HepG2 (cell line): ENCODE results near the gene CHRM2. TPM values are rescaled to one million over a fixed set of nuclear protein-coding genes. Genes with fewer than 3 reads are reported as not detected.

ENCODE experiments used
- ATAC-seq: fragments of 200-7000 bp; cut with Tn5 transposase; 3 replicates; pipeline ENCODE4 v1.9.1; 2020; ENCODE audit warnings: mild to moderate bottlenecking, moderate library complexity
- BruUV-seq: library from RNA; stranded (reverse); fragments of 400-500 nt; replicated peaks from 2 replicates; lab custom pipeline; 2021; lab: Mats Ljungman, UMichigan
- CTCF ChIA-PET: fragments of 300-600 bp; formaldehyde crosslinking; extraction: SDS; loops from one replicate; lab custom pipeline; 2021; ENCODE audit warnings: low total read pairs, inconsistent platforms, low intra/inter-chr PET ratio; lab: Yijun Ruan, JAX
- POLR2A ChIA-PET: fragments of 350-600 bp; sonication (Branson Sonifier 250); formaldehyde crosslinking; loops from one replicate; lab custom pipeline; 2020; ENCODE audit warnings: antibody characterized with exemption, inconsistent platforms; lab: Yijun Ruan, JAX
- DNase-seq: peaks from one replicate; pipeline ENCODE4 v3.0.0-alpha.2; 2015; ENCODE audit warnings: low spot score
- FAIRE-seq: peaks from 3 replicates; lab custom pipeline; 2011; peaks lifted over from hg19 to GRCh38; lab: Jason Lieb, UNC
- H2AFZ ChIP-seq: one replicate; pipeline ENCODE4 v1.6.1; 2011; ENCODE audit warnings: low read length, inconsistent platforms
- H3K27ac ChIP-seq: fragments of 300-600 bp; 3 replicates; pipeline ENCODE4 v1.8.0; 2011; ENCODE audit warnings: mixed run types, mild to moderate bottlenecking, mixed read lengths, low read length, inconsistent platforms; ENCODE audit not compliant: insufficient read depth; ENCODE audit errors: extremely low read length
- H3K27me3 ChIP-seq, 2 experiments: fragments of 200-600 bp in 1 of 2; 2 replicates in 1 of 2; 3 replicates in 1 of 2; pipeline versions ENCODE4 v1.6.0 to v1.8.0; 2011; ENCODE audit warnings: low read length in 2 of 2, mild to moderate bottlenecking in 2 of 2, moderate library complexity in 2 of 2, inconsistent platforms in 1 of 2; ENCODE audit not compliant: insufficient read depth in 2 of 2, control insufficient read depth in 1 of 2
- H3K36me3 ChIP-seq, 2 experiments: fragments of 200-600 bp in 1 of 2; replicated peaks in 1 of 2; 2 replicates in 1 of 2; 3 replicates in 1 of 2; pipeline versions ENCODE4 v1.5.1 to v1.8.0; 2011; ENCODE audit warnings: low read length in 2 of 2, inconsistent platforms in 1 of 2; ENCODE audit not compliant: insufficient read depth in 2 of 2, control insufficient read depth in 1 of 2
- H3K4me1 ChIP-seq: 2 replicates; pipeline ENCODE4 v1.5.1; 2012; ENCODE audit warnings: low read length, inconsistent platforms; ENCODE audit not compliant: insufficient read depth
- H3K4me2 ChIP-seq: 2 replicates; pipeline ENCODE4 v1.6.0; 2011; ENCODE audit warnings: low read depth, low read length, inconsistent platforms
- H3K4me3 ChIP-seq, 3 experiments: fragments of 200-600 bp in 1 of 3; sonication (generic), shearing (Covaris generic) in 1 of 3; replicated peaks in 1 of 3; 2 replicates each; pipeline ENCODE4 v1.5.1; 2011 to 2016; ENCODE audit warnings: low read length in 3 of 3, inconsistent platforms in 2 of 3, low read depth in 2 of 3, mild to moderate bottlenecking in 2 of 3, control low read depth in 1 of 3, mixed read lengths in 1 of 3; ENCODE audit not compliant: insufficient read depth in 1 of 3
- H3K79me2 ChIP-seq: one replicate; pipeline ENCODE4 v1.6.1; 2011; ENCODE audit warnings: low read length, inconsistent platforms; ENCODE audit not compliant: insufficient read depth
- H3K9ac ChIP-seq: 2 replicates; pipeline ENCODE4 v1.6.0; 2011; ENCODE audit warnings: mild to moderate bottlenecking, low read depth, low read length, inconsistent platforms; ENCODE audit not compliant: insufficient read depth
- H3K9me3 ChIP-seq: 2 replicates; pipeline ENCODE4 v1.5.1; 2012; ENCODE audit warnings: mild to moderate bottlenecking, low read length
- H4K20me1 ChIP-seq: 2 replicates; pipeline ENCODE4 v1.6.0; 2011; ENCODE audit warnings: inconsistent platforms, mild to moderate bottlenecking, low read length, moderate library complexity; ENCODE audit not compliant: insufficient read depth
- ATF6 ChIP-seq: sonication (generic); formaldehyde crosslinking; conservative IDR thresholded peaks from 2 replicates; pipeline ENCODE4 v1.4.0; 2020; ENCODE audit warnings: missing genetic modification reagents
- HES4 ChIP-seq: sonication (generic); formaldehyde crosslinking; IDR thresholded peaks from 2 replicates; pipeline ENCODE4 v1.9.0; 2021; ENCODE audit warnings: mild to moderate bottlenecking, missing genetic modification reagents, borderline replicate concordance
- HHEX ChIP-seq: IDR thresholded peaks from 2 replicates; pipeline ENCODE4 v1.6.1; 2016; ENCODE audit warnings: control low read depth
- NAIF1 ChIP-seq: sonication (generic); formaldehyde crosslinking; IDR thresholded peaks from 2 replicates; pipeline ENCODE4 v1.5.0; 2020; ENCODE audit warnings: mild to moderate bottlenecking, missing genetic modification reagents, borderline replicate concordance
- SUZ12 ChIP-seq: fragments of 150-350 bp; IDR thresholded peaks from 2 replicates; pipeline ENCODE4 v1.6.1; 2014; ENCODE audit warnings: low read depth, low read length
- THAP9 ChIP-seq: sonication (generic); formaldehyde crosslinking; IDR thresholded peaks from 2 replicates; pipeline ENCODE4; 2020; ENCODE audit warnings: missing genetic modification reagents, mild to moderate bottlenecking, borderline replicate concordance
- TIGD3 ChIP-seq: sonication (generic); formaldehyde crosslinking; IDR thresholded peaks from 2 replicates; pipeline ENCODE4 v1.5.1; 2020; ENCODE audit warnings: mild to moderate bottlenecking, missing genetic modification reagents, borderline replicate concordance
- ZFP41 ChIP-seq: sonication (generic); formaldehyde crosslinking; IDR thresholded peaks from 2 replicates; pipeline ENCODE4 v1.4.0; 2020; ENCODE audit warnings: mild to moderate bottlenecking, missing genetic modification reagents, borderline replicate concordance
- ZNF263 ChIP-seq: sonication (generic); formaldehyde crosslinking; IDR thresholded peaks from 2 replicates; pipeline ENCODE4 v1.4.0; 2020; ENCODE audit warnings: missing genetic modification reagents
- ZNF547 ChIP-seq: sonication (generic); formaldehyde crosslinking; IDR thresholded peaks from 2 replicates; pipeline ENCODE4 v1.5.1; 2020; ENCODE audit warnings: mild to moderate bottlenecking, missing genetic modification reagents
- ZNF605 ChIP-seq: sonication (generic); formaldehyde crosslinking; IDR thresholded peaks from 2 replicates; pipeline ENCODE4 v1.8.0; 2022; ENCODE audit warnings: mild to moderate bottlenecking, missing genetic modification reagents
- ZNF639 ChIP-seq: conservative IDR thresholded peaks from 2 replicates; pipeline ENCODE4 v1.6.1; 2018; ENCODE audit warnings: missing genetic modification reagents
- WGBS: methylation state at CpG from one replicate; pipeline ENCODE4 v1.1.6; 2017; ENCODE audit warnings: low lambda C conversion rate; 5-methylcytosine and 5-hydroxymethylcytosine counted together
- in situ Hi-C: cut with HindIII; loops from 2 replicates; pipeline ENCODE4 v1.10.0; 2017; ENCODE audit warnings: low pct_unique_long_range_greater_than_20kb; ENCODE audit not compliant: extremely low pct_ligation_motif_present
- intact Hi-C: fragments of 100-400 bp; cut with micrococcal nuclease; formaldehyde crosslinking; loops from one replicate; pipeline ENCODE4 v1.10.0; 2022; ENCODE audit not compliant: unreplicated experiment
- polyA plus RNA-seq, 8 experiments: library from polyadenylated mRNA; depleted of rRNA in 3 of 8; stranded (reverse) in 7 of 8; unstranded in 1 of 8; fragments of >200 nt; fragmentation: Illumina TruSeq in 4 of 8; extraction: Trizol in 4 of 8; gene quantifications; 2 replicates each; pipeline versions ENCODE4 v1.2.1 to v1.2.3, GENCODE V29; 2011 to 2016; ENCODE audit warnings: low read depth in 4 of 8, missing spikeins in 1 of 8, mixed read lengths in 1 of 8; ENCODE audit not compliant: insufficient read depth in 1 of 8
- total RNA-seq, 5 experiments: library from RNA; depleted of rRNA; stranded (reverse); fragments of >200 nt; fragmentation: Illumina TruSeq; extraction: Trizol; gene quantifications; 2 replicates each; pipeline ENCODE4 v1.2.3, GENCODE V29; 2016; ENCODE audit warnings: low read depth in 1 of 5

CHRM2 gene
- total and polyA plus RNA-seq, 2 of the 13 experiments (the other 11 are each of a cell fraction or from before 2014, with no cell fraction given), result not detected

- TF ChIP-seq TIGD3 (CRISPR knock-in tag) (no peak), ZNF547 (CRISPR knock-in tag) (no peak)
These were observed 135.1 kb downstream of the CHRM2 start (continued) for GRCh38 chr7:137003566-137003965.

GRCh38 chr7:137005873-137006272, 137.4 kb downstream of the CHRM2 start:
- FAIRE-seq (no peak), ATAC-seq (no peak)
- no peaks in the 10 kb centered on the region for H3K27me3 ChIP-seq
- no peaks in the 10 kb centered on the region for H3K79me2 ChIP-seq
- POLR2A ChIA-PET, result no interaction called here
- no peak for TF ChIP-seq THAP9 (CRISPR knock-in tag)
- TF ChIP-seq ZFP41 (CRISPR knock-in tag), result no peak
- TF ChIP-seq ATF6 (CRISPR knock-in tag), result no peak
- no peak for TF ChIP-seq ZNF639 (CRISPR knock-in tag)
- TF ChIP-seq SUZ12, result no peak
- no peak for TF ChIP-seq ZNF263 (CRISPR knock-in tag)
- no peak for TF ChIP-seq HES4 (CRISPR knock-in tag)
- TF ChIP-seq NAIF1, result no peak
- no peak for TF ChIP-seq HHEX (CRISPR knock-in tag)
- TF ChIP-seq ZNF605, result no peak
- TF ChIP-seq, all 625 proteins: peak for 0
- CTCF ChIA-PET, result no interaction called here
- Histone ChIP-seq H3K4me3 (no peak overlapping the region), H3K9ac (no peak overlapping the region), H3K4me1 (no peaks in the 10 kb centered on the region), H3K27ac (no peak overlapping the region), H3K4me2 (no peak overlapping the region), H2AFZ (no peak overlapping the region), H4K20me1 (no peaks in the 10 kb centered on the region), H3K9me3 (no peaks in the 10 kb centered on the region), H3K36me3 (no peaks in the 10 kb centered on the region)
- in situ Hi-C loops (no loop called here), intact Hi-C loops (no loop called here)
- WGBS, result 3% methylated on average over 3 of the region's 3 CpGs
- no TSS peak for BruUV-seq
- DNase-seq, result no peak
